IMR-90 (cell line): ENCODE data around the gene PPAN. TPM values are rescaled to one million over a fixed set of nuclear protein-coding genes. Genes with fewer than 3 reads are reported as not detected.

ENCODE experiments used
- ATAC-seq: fragments of 200-7000 bp; cut with Tn5 transposase; 2 replicates; pipeline ENCODE4 v1.9.1; 2020; ENCODE audit warnings: low read depth, mild to moderate bottlenecking, moderate library complexity
- BruUV-seq: library from RNA; stranded (reverse); fragments of 400-500 nt; replicated peaks from 2 replicates; lab custom pipeline; 2021; lab: Mats Ljungman, UMichigan
- CTCF ChIA-PET: fragments of 300-600 bp; formaldehyde crosslinking; extraction: SDS; loops from one replicate; lab custom pipeline; 2021; ENCODE audit warnings: antibody characterized with exemption; lab: Yijun Ruan, JAX
- POLR2A ChIA-PET: fragments of 300-600 bp; sonication (Branson Sonifier 250); formaldehyde crosslinking; loops from one replicate; lab custom pipeline; 2022; ENCODE audit warnings: antibody characterized with exemption; ENCODE audit not compliant: unreplicated experiment; lab: Charles Lee
- DNase-seq: peaks from one replicate; pipeline ENCODE4 v3.0.0; 2013
- H2AFZ ChIP-seq: replicated peaks from 2 replicates; pipeline ENCODE3; 2013; ENCODE audit warnings: low read length, mild to moderate bottlenecking; ENCODE audit not compliant: poor library complexity
- H2AK5ac ChIP-seq: 2 replicates; pipeline ENCODE4 v1.6.1; 2013; ENCODE audit warnings: low read depth, low read length, inconsistent platforms
- H2AK9ac ChIP-seq: replicated peaks from 2 replicates; pipeline ENCODE3; 2013; ENCODE audit warnings: mild to moderate bottlenecking, low read depth, low read length, moderate library complexity; ENCODE audit not compliant: poor library complexity
- H2BK120ac ChIP-seq: 2 replicates; pipeline ENCODE4 v1.6.1; 2013; ENCODE audit warnings: low read depth, low read length, inconsistent platforms
- H2BK15ac ChIP-seq: 3 replicates; pipeline ENCODE4 v1.6.1; 2013; ENCODE audit warnings: low read depth, low read length, inconsistent platforms
- H2BK20ac ChIP-seq: 2 replicates; pipeline ENCODE4 v1.6.1; 2013; ENCODE audit warnings: low read depth, mild to moderate bottlenecking, inconsistent platforms, low read length, moderate library complexity
- H2BK5ac ChIP-seq: 2 replicates; pipeline ENCODE4 v1.6.1; 2013; ENCODE audit warnings: mild to moderate bottlenecking, low read depth, low read length, inconsistent platforms; ENCODE audit not compliant: poor library complexity, severe bottlenecking
- H3K14ac ChIP-seq: replicated peaks from 2 replicates; pipeline ENCODE4 v1.6.1; 2013; ENCODE audit warnings: low read depth, low read length, inconsistent platforms
- H3K18ac ChIP-seq: 2 replicates; pipeline ENCODE4 v1.6.1; 2013; ENCODE audit warnings: low read depth, low read length, control low read depth
- H3K23ac ChIP-seq: 2 replicates; pipeline ENCODE4 v1.6.1; 2013; ENCODE audit warnings: low read depth, low read length, inconsistent platforms
- H3K27ac ChIP-seq: 2 replicates; pipeline ENCODE4 v1.5.1; 2013; ENCODE audit warnings: mild to moderate bottlenecking, control low read depth, low read length; ENCODE audit not compliant: insufficient read depth
- H3K27me3 ChIP-seq: 2 replicates; pipeline ENCODE4 v1.6.1; 2013; ENCODE audit warnings: low read length; ENCODE audit not compliant: control insufficient read depth, insufficient read depth
- H3K36me3 ChIP-seq: 2 replicates; pipeline ENCODE4 v1.6.1; 2013; ENCODE audit warnings: low read length, mixed read lengths; ENCODE audit not compliant: control insufficient read depth, insufficient read depth
- H3K4ac ChIP-seq: 2 replicates; pipeline ENCODE4 v1.6.1; 2013; ENCODE audit warnings: low read depth, low read length, inconsistent platforms
- H3K4me1 ChIP-seq: 2 replicates; pipeline ENCODE4 v1.6.1; 2013; ENCODE audit warnings: low read length, mixed read lengths; ENCODE audit not compliant: control insufficient read depth, insufficient read depth
- H3K4me2 ChIP-seq: 2 replicates; pipeline ENCODE4 v1.6.1; 2013; ENCODE audit warnings: low read depth, mild to moderate bottlenecking, control low read depth, low read length, moderate library complexity
- H3K4me3 ChIP-seq: 2 replicates; pipeline ENCODE4 v1.5.1; 2013; ENCODE audit warnings: low read depth, mild to moderate bottlenecking, control low read depth, low read length, moderate library complexity; ENCODE audit not compliant: insufficient read depth
- H3K56ac ChIP-seq: 2 replicates; pipeline ENCODE4 v1.6.1; 2013; ENCODE audit warnings: low read length, inconsistent platforms; ENCODE audit not compliant: insufficient read depth; ENCODE audit errors: extremely low read depth
- H3K79me1 ChIP-seq, 2 experiments: 2 replicates each; pipeline ENCODE4 v1.6.1; 2013; ENCODE audit warnings: low read length in 2 of 2, inconsistent platforms in 1 of 2, low read depth in 1 of 2
- H3K9ac ChIP-seq: 2 replicates; pipeline ENCODE4 v1.6.1; 2013; ENCODE audit warnings: low read depth, low read length, control low read depth
- H3K9me1 ChIP-seq: 2 replicates; pipeline ENCODE4 v1.6.1; 2013; ENCODE audit warnings: low read length, inconsistent platforms; ENCODE audit not compliant: insufficient read depth
- H3K9me3 ChIP-seq: 2 replicates; pipeline ENCODE4 v1.6.1; 2013; ENCODE audit warnings: low read length; ENCODE audit not compliant: control insufficient read depth, insufficient read depth
- H4K20me1 ChIP-seq: 2 replicates; pipeline ENCODE4 v1.6.1; 2013; ENCODE audit warnings: low read length, inconsistent platforms; ENCODE audit not compliant: insufficient read depth
- H4K5ac ChIP-seq: 2 replicates; pipeline ENCODE4 v1.6.1; 2013; ENCODE audit warnings: mild to moderate bottlenecking, low read depth, low read length, control low read depth
- H4K8ac ChIP-seq, 2 experiments: 2 replicates each; pipeline ENCODE4 v1.6.1; 2013; ENCODE audit warnings: low read depth in 2 of 2, low read length in 2 of 2, control low read depth in 1 of 2, inconsistent platforms in 1 of 2
- H4K91ac ChIP-seq: 2 replicates; pipeline ENCODE4 v1.6.1; 2013; ENCODE audit warnings: low read depth, low read length, inconsistent platforms; ENCODE audit not compliant: insufficient read depth
- BHLHE40 ChIP-seq: fragments of 150-350 bp; IDR thresholded peaks from 2 replicates; pipeline ENCODE4 v1.6.1; 2016; ENCODE audit warnings: mild to moderate bottlenecking, low read depth, low read length
- CHD1 ChIP-seq: IDR thresholded peaks from 2 replicates; pipeline ENCODE4 v1.6.1; 2012; ENCODE audit warnings: low read depth, low read length, improper control_type of control experiment
- FOS ChIP-seq: fragments of 150-350 bp; IDR thresholded peaks from 2 replicates; pipeline ENCODE4 v1.6.1; 2016; ENCODE audit warnings: low read depth, low read length
- MAZ ChIP-seq: IDR thresholded peaks from 2 replicates; pipeline ENCODE4 v1.6.1; 2012; ENCODE audit warnings: low read depth, mild to moderate bottlenecking, low read length, improper control_type of control experiment, moderate library complexity, borderline replicate concordance
- MXI1 ChIP-seq: IDR thresholded peaks from 2 replicates; pipeline ENCODE4 v1.6.1; 2012; ENCODE audit warnings: low read depth, mild to moderate bottlenecking, low read length, moderate library complexity, borderline replicate concordance
- NFE2L2 ChIP-seq: fragments of 150-350 bp; IDR thresholded peaks from 2 replicates; pipeline ENCODE4 v1.6.1; 2016; ENCODE audit warnings: low read depth, mild to moderate bottlenecking, low read length
- RAD21 ChIP-seq: IDR thresholded peaks from 2 replicates; pipeline ENCODE4 v1.6.1; 2012; ENCODE audit warnings: low read length, improper control_type of control experiment
- RFX5 ChIP-seq: IDR thresholded peaks from 2 replicates; pipeline ENCODE4 v1.8.0; 2012; ENCODE audit warnings: low read depth, mild to moderate bottlenecking, low read length, moderate library complexity
- SMC3 ChIP-seq: fragments of 150-350 bp; IDR thresholded peaks from 2 replicates; pipeline ENCODE4 v1.6.1; 2016; ENCODE audit warnings: low read depth, mild to moderate bottlenecking, antibody characterized with exemption, low read length, moderate library complexity
- WGBS, 2 experiments: methylation state at CpG; one replicate each; pipeline versions ENCODE4 v1.1.5 to v1.1.7; 2013; ENCODE audit warnings: missing lambda C conversion rate in 2 of 2; ENCODE audit not compliant: insufficient read length in 1 of 2; ENCODE audit errors: extremely low coverage in 2 of 2; 5-methylcytosine and 5-hydroxymethylcytosine counted together
- dilution Hi-C: fragments of 300-500 bp; cut with HindIII; formaldehyde crosslinking; loops from one replicate; pipeline ENCODE4 v1.14.3; 2018; ENCODE audit warnings: low sequenced_read_pairs; ENCODE audit not compliant: unreplicated experiment
- in situ Hi-C: fragments of 300-500 bp; cut with MboI; formaldehyde crosslinking; loops from 3 replicates; pipeline ENCODE4 v1.14.3; 2019; ENCODE audit warnings: low sequenced_read_pairs, inconsistent platforms, mixed read lengths
- intact Hi-C: fragments of 100-400 bp; cut with micrococcal nuclease; formaldehyde crosslinking; loops from 2 replicates; pipeline ENCODE4 v1.10.0; 2022
- polyA plus RNA-seq, 3 experiments: library from polyadenylated mRNA; depleted of rRNA; stranded (reverse); fragments of >200 nt; gene quantifications; 2 replicates each; pipeline ENCODE4 v1.2.3, GENCODE V29; 2012; ENCODE audit warnings: low replicate concordance in 1 of 3
- total RNA-seq: library from RNA; depleted of rRNA; stranded (reverse); fragments of >200 nt; gene quantifications from 2 replicates; pipeline ENCODE4 v1.2.3, GENCODE V29; 2012
- TF ChIP-seq, protein P1 (sequence below): conservative IDR thresholded peaks from 2 replicates; pipeline ENCODE4 v1.5.1; 2012; ENCODE audit warnings: mild to moderate bottlenecking, low read depth, low read length, improper control_type of control experiment
- TF ChIP-seq, protein P2 (sequence below): fragments of 150-350 bp; IDR thresholded peaks from 2 replicates; pipeline ENCODE4 v1.6.1; 2017; ENCODE audit warnings: mild to moderate bottlenecking, antibody characterized with exemption, low read length, low read depth
- TF ChIP-seq, protein P3 (sequence below): fragments of 150-350 bp; IDR thresholded peaks from 2 replicates; pipeline ENCODE4 v1.6.1; 2016; ENCODE audit warnings: low read depth, mild to moderate bottlenecking, low read length, moderate library complexity, borderline replicate concordance

Gene PPAN
- total and polyA plus RNA-seq, 2 of the 4 experiments (the other 2 are of a cell fraction), result 24.0 to 41.6 TPM

DNA sequence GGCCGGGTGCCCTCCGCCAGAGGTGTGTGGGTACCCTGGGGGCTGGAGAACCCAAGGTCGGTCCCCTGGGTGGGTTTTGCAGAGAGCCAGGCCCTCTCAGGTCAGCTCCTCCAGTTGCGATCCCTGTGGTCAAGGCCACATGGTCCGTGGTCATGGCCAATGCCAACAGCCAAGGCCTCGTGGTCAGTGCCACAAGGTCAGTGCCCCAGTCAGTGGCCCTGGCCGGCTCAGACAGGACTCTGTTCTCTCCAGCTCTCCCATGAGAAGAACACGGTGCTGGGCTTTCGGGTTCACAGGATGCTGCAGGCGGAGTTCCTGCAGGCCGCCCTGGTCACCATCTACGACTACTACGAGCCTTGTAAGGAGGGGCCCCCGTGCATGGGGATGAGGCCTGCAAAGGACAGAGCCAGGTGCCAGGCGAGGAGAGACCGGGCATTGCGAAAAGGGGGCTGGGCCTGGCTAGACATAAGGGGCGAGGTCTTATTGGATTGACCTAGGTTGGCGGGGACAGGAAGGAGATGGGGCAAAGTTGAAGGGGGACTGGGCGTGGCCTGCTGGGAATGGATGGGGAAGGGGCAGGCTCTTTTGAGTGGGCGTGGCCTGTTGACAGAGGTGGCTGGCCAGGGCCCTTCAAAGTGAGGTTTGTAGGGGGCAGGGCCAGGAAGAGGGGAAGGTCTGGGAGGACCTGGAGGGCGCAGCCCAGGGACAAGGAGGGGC is 35.3 kb upstream of the PPAN start:
- Histone ChIP-seq H2BK5ac (no peak overlapping the region), H3K14ac (no peak overlapping the region), H3K56ac (no peak overlapping the region), H3K27me3 (peaks cover 10% of the 10 kb centered on the region; the same call in 1 of the 2 replicates), H2BK15ac (no peak overlapping the region), H2AK9ac (no peak overlapping the region), H4K20me1 (no peaks in the 10 kb centered on the region), H2BK120ac (no peak overlapping the region), H3K27ac (no peak overlapping the region), H4K91ac (no peak overlapping the region), H3K4ac (no peak overlapping the region), H3K4me2 (no peak overlapping the region), H3K36me3 (no peaks in the 10 kb centered on the region), H3K79me1 (no peaks in the 10 kb centered on the region), H3K4me1 (no peaks in the 10 kb centered on the region), H3K18ac (no peak overlapping the region), H2BK20ac (no peak overlapping the region), H3K9me3 (peaks cover 7% of the 10 kb centered on the region; the same call in 1 of the 2 replicates), H2AK5ac (no peak overlapping the region), H4K5ac (no peak overlapping the region), H2AFZ (no peak overlapping the region), H3K9me1 (no peaks in the 10 kb centered on the region), H3K4me3 (no peak overlapping the region), H3K9ac (no peak overlapping the region), H4K8ac (no peak overlapping the region), H3K23ac (no peak overlapping the region)
- POLR2A ChIA-PET, result no interaction called here
- DNase-seq (no peak), ATAC-seq (no peak)
- TF ChIP-seq BHLHE40 (no peak), FOS (no peak), MAZ (no peak), NFE2L2 (no peak), CHD1 (no peak), SMC3 (no peak), MXI1 (no peak), RAD21 (no peak), RFX5 (no peak)
- TF ChIP-seq, protein P1, sequence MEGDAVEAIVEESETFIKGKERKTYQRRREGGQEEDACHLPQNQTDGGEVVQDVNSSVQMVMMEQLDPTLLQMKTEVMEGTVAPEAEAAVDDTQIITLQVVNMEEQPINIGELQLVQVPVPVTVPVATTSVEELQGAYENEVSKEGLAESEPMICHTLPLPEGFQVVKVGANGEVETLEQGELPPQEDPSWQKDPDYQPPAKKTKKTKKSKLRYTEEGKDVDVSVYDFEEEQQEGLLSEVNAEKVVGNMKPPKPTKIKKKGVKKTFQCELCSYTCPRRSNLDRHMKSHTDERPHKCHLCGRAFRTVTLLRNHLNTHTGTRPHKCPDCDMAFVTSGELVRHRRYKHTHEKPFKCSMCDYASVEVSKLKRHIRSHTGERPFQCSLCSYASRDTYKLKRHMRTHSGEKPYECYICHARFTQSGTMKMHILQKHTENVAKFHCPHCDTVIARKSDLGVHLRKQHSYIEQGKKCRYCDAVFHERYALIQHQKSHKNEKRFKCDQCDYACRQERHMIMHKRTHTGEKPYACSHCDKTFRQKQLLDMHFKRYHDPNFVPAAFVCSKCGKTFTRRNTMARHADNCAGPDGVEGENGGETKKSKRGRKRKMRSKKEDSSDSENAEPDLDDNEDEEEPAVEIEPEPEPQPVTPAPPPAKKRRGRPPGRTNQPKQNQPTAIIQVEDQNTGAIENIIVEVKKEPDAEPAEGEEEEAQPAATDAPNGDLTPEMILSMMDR, result no peak
- TF ChIP-seq, protein P2, sequence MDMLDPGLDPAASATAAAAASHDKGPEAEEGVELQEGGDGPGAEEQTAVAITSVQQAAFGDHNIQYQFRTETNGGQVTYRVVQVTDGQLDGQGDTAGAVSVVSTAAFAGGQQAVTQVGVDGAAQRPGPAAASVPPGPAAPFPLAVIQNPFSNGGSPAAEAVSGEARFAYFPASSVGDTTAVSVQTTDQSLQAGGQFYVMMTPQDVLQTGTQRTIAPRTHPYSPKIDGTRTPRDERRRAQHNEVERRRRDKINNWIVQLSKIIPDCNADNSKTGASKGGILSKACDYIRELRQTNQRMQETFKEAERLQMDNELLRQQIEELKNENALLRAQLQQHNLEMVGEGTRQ, result no peak
- TF ChIP-seq, protein P3, sequence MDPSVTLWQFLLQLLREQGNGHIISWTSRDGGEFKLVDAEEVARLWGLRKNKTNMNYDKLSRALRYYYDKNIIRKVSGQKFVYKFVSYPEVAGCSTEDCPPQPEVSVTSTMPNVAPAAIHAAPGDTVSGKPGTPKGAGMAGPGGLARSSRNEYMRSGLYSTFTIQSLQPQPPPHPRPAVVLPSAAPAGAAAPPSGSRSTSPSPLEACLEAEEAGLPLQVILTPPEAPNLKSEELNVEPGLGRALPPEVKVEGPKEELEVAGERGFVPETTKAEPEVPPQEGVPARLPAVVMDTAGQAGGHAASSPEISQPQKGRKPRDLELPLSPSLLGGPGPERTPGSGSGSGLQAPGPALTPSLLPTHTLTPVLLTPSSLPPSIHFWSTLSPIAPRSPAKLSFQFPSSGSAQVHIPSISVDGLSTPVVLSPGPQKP, result no peak
- BruUV-seq, result no TSS peak
- intact Hi-C loops, result no loop called here
- in situ Hi-C loops, result loop anchor here (25.0 kb wide), 1 partner anchor 934 kb away; the partner anchor contains the start of genes OR7G3 and ZNF317
- 64% methylated on average over 16 of the region's 22 CpGs; no CpG with 5 or more reads in 1 of the 2 experiments for WGBS, 2 experiments
- dilution Hi-C loops, result no loop called here
- CTCF ChIA-PET, result no interaction called here
